HEK293 (cell line): Measurements from ENCODE around the gene TCF7L1.

Experiments used
- CTCF ChIA-PET: fragments of 350-600 bp; formaldehyde crosslinking; extraction: SDS; loops from one replicate; lab custom pipeline; 2021; ENCODE audit warnings: antibody characterized with exemption; lab: Yijun Ruan, JAX
- POLR2A ChIA-PET: fragments of 300-600 bp; formaldehyde crosslinking; extraction: SDS; loops from one replicate; lab custom pipeline; 2020; ENCODE audit warnings: antibody characterized with exemption, inconsistent platforms; lab: Yijun Ruan, JAX
- H3K27ac ChIP-seq: fragments of 200-500 bp; sonication (Bioruptor generic); 2 replicates; pipeline ENCODE4 v1.5.1; 2014; ENCODE audit warnings: low read depth, low read length, control low read depth, inconsistent platforms; ENCODE audit errors: extremely low read depth
- H3K36me3 ChIP-seq, 2 experiments: fragments of 200-500 bp in 1 of 2; sonication (Bioruptor generic) in 1 of 2; 1 replicate in 1 of 2; 2 replicates in 1 of 2; pipeline ENCODE4 v1.5.1; 2014 to 2017; ENCODE audit warnings: inconsistent platforms in 2 of 2, low read length in 2 of 2; ENCODE audit not compliant: control insufficient read depth in 2 of 2, insufficient read depth in 1 of 2
- H3K4me1 ChIP-seq: fragments of 200-500 bp; sonication (Bioruptor generic); 2 replicates; pipeline ENCODE4 v1.5.1; 2014; ENCODE audit warnings: mild to moderate bottlenecking, low read length, inconsistent platforms; ENCODE audit not compliant: control insufficient read depth, insufficient read depth
- H3K4me3 ChIP-seq: 2 replicates; pipeline ENCODE4 v1.5.1; 2011; ENCODE audit warnings: low read depth, mild to moderate bottlenecking, control low read depth, low read length, moderate library complexity
- H3K9me3 ChIP-seq: fragments of 200-500 bp; sonication (Bioruptor generic); 2 replicates; pipeline ENCODE4 v1.5.1; 2014; ENCODE audit warnings: low read depth, low read length, inconsistent platforms; ENCODE audit not compliant: control insufficient read depth, insufficient read depth
- AEBP2 ChIP-seq: fragments of 450-650 bp; formaldehyde crosslinking; IDR thresholded peaks from 2 replicates; pipeline ENCODE4 v1.5.1; 2016; ENCODE audit warnings: missing biosample characterization, missing genetic modification characterization, borderline replicate concordance
- EGR2 ChIP-seq: fragments of 450-650 bp; formaldehyde crosslinking; IDR thresholded peaks from 2 replicates; pipeline ENCODE4 v1.5.1; 2016; ENCODE audit warnings: low read depth, missing biosample characterization, missing genetic modification characterization
- FEZF1 ChIP-seq: fragments of 450-650 bp; formaldehyde crosslinking; IDR thresholded peaks from 2 replicates; pipeline ENCODE4 v1.5.1; 2016; ENCODE audit warnings: missing biosample characterization, missing genetic modification characterization
- ZBTB7A ChIP-seq: fragments of 450-650 bp; formaldehyde crosslinking; IDR thresholded peaks from 2 replicates; pipeline ENCODE4 v1.5.1; 2016; ENCODE audit warnings: low read depth, missing biosample characterization, missing genetic modification characterization
- ZEB2 ChIP-seq: fragments of 450-650 bp; formaldehyde crosslinking; IDR thresholded peaks from 2 replicates; pipeline ENCODE4 v1.5.1; 2016; ENCODE audit warnings: missing biosample characterization, missing genetic modification characterization
- ZFP41 ChIP-seq: fragments of 450-650 bp; formaldehyde crosslinking; IDR thresholded peaks from 2 replicates; pipeline ENCODE4 v1.5.1; 2016; ENCODE audit warnings: missing biosample characterization, missing genetic modification characterization, borderline replicate concordance
- ZNF133 ChIP-seq: fragments of 450-650 bp; formaldehyde crosslinking; IDR thresholded peaks from 2 replicates; pipeline ENCODE4 v1.5.1; 2016; ENCODE audit warnings: missing biosample characterization, missing genetic modification characterization
- ZNF211 ChIP-seq: fragments of 450-650 bp; formaldehyde crosslinking; IDR thresholded peaks from 2 replicates; pipeline ENCODE4 v1.5.1; 2016; ENCODE audit warnings: low read depth, missing biosample characterization, missing genetic modification characterization
- ZNF362 ChIP-seq: fragments of 450-650 bp; formaldehyde crosslinking; IDR thresholded peaks from 2 replicates; pipeline ENCODE4 v1.5.1; 2016; ENCODE audit warnings: missing biosample characterization, missing genetic modification characterization
- ZNF416 ChIP-seq: fragments of 450-650 bp; formaldehyde crosslinking; IDR thresholded peaks from 2 replicates; pipeline ENCODE4 v1.5.1; 2016; ENCODE audit warnings: missing biosample characterization, missing genetic modification characterization
- ZNF449 ChIP-seq: fragments of 450-650 bp; formaldehyde crosslinking; IDR thresholded peaks from 2 replicates; pipeline ENCODE4 v1.5.1; 2017; ENCODE audit warnings: missing biosample characterization, mild to moderate bottlenecking, missing genetic modification characterization, moderate library complexity
- ZNF529 ChIP-seq: fragments of 450-650 bp; formaldehyde crosslinking; IDR thresholded peaks from 2 replicates; pipeline ENCODE4 v1.5.1; 2017; ENCODE audit warnings: missing genetic modification characterization, missing biosample characterization; ENCODE audit not compliant: insufficient replicate concordance
- ZNF623 ChIP-seq: fragments of 450-650 bp; formaldehyde crosslinking; IDR thresholded peaks from 2 replicates; pipeline ENCODE4 v1.5.1; 2016; ENCODE audit warnings: missing biosample characterization, missing genetic modification characterization
- ZNF624 ChIP-seq: fragments of 450-650 bp; formaldehyde crosslinking; IDR thresholded peaks from 2 replicates; pipeline ENCODE4 v1.5.1; 2017; ENCODE audit warnings: missing biosample characterization, missing genetic modification characterization
- ZNF830 ChIP-seq: fragments of 450-650 bp; IDR thresholded peaks from 2 replicates; pipeline ENCODE4 v1.5.0; 2018; ENCODE audit warnings: missing biosample characterization, missing genetic modification characterization, low read depth, mild to moderate bottlenecking, moderate library complexity
- TF ChIP-seq, protein P1 (sequence below): fragments of 450-650 bp; formaldehyde crosslinking; IDR thresholded peaks from 2 replicates; pipeline ENCODE4 v1.5.1; 2016; ENCODE audit warnings: missing biosample characterization, missing genetic modification characterization

TCF7L1 gene

DNA sequence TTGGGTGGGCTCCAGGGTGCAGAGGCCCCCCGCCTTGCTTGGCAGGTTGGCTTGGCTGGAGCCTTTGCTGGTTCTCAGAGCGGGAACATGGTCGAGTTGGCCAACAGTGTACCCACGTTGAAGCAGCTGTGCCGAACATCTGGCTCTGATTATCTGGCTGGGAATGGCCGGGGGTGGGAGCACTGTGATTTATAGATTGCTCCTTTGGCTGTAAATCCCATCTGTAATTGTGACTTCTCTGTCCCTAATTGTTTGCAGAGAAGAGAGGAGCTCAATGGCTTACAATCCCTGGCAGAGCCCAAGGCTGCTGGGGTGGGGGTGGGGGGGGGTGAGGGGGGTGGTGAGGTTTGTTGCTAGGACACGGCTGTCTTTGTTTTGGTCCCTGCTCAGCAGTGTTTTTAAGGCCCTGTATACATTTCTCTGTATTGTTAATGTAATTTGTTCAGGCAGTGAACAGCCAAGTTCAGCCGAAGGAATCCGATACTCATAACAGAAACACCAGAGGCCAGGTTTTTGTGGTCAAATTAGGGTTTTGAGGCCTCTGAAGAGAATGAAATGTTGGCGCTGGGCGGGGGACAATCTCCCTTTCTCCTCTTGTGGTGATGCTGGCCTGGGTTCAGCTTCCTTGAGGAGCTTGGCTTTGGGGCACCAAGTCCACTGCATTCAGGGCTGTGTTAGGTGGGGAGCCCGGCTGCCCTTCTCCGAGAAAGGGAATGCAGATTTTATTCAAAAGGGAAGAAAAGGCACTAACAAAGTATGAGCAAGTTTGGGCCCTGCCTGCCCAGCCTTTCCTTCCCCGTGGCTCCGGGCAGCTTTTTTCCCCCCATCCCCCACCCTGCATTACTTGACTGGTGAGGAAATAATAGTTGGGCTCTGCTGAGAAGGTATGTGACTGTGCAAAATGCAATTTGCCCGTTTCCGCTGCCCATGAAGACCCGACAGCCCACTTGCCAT lies 82.5 kb downstream of the TCF7L1 start:
- CTCF ChIA-PET = interaction anchor here (1.1 kb wide), 1 partner anchor 85 kb away, joined by 4 read pairs; no protein-coding TSS in a partner anchor
- POLR2A ChIA-PET = interaction anchor here (0.6 kb wide), 1 partner anchor 27 kb away, joined by 3 read pairs; no protein-coding TSS in a partner anchor
- no peak overlapping the region; the same call in 1 of the 2 replicates for H3K27ac ChIP-seq
- no peaks in the 10 kb centered on the region for H3K9me3 ChIP-seq
- TF ChIP-seq FEZF1 (tag by site-specific recombination) (peak; percentile 58; the same call in 1 of the 2 replicates), ZEB2 (tag by site-specific recombination) (no peak), ZNF624 (tag by site-specific recombination) (no peak), ZNF449 (peak; percentile 48; the same call in 1 of the 2 replicates)
- TF ChIP-seq, all 188 proteins: peak for 2
- peaks cover 11% of the 10 kb centered on the region for H3K4me1 ChIP-seq
- no peak overlapping the region for H3K4me3 ChIP-seq
- no peaks in the 10 kb centered on the region for H3K36me3 ChIP-seq

GRCh38 chr2:85216927-85217326 lies 83.7 kb downstream of the TCF7L1 start:
- ChIA-PET CTCF (interaction anchor here (0.7 kb wide), 1 partner anchor 82 kb away, joined by 3 read pairs; no protein-coding TSS in a partner anchor), POLR2A (no interaction called here)
- Histone ChIP-seq H3K9me3 (no peaks in the 10 kb centered on the region), H3K4me3 (no peak overlapping the region), H3K4me1 (peaks cover 11% of the 10 kb centered on the region), H3K27ac (no peak overlapping the region), H3K36me3 (no peaks in the 10 kb centered on the region)
- no peak for TF ChIP-seq ZFP41
- TF ChIP-seq ZNF211 (tag by site-specific recombination) = no peak
- no peak for TF ChIP-seq ZNF416
- TF ChIP-seq ZNF133 (tag by site-specific recombination) = no peak

DNA sequence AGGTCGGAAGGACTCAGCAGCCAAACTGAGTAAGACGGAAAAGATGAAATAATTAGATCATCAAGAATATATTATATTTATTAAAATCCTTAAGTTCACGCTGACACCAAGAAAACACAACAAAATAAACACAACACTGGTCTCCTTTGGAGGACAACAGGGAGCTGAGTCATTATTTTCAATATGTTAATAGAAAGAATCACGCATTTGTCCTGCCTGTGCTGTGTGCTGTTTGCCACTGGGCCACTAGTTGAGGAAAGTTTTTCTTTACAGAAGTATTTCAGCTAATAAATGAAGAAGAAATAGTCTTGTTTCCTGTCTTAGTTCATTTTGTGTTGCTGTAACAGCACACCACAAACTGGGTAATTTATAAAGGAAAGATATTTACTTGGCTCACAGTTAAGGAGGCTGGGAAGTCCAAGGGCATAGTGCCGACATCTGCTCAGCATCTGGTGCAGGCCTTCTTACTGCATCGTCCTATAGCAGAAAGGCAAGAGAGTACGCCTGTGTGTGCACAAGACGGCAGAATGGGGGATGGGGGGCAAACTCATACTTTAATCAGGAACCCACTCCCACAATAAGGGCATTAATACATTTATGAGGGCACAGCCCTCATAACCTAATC lies 88.0 kb downstream of the TCF7L1 start:
- H3K9me3 ChIP-seq = no peaks in the 10 kb centered on the region
- no peak overlapping the region for H3K4me3 ChIP-seq
- no peak overlapping the region for H3K27ac ChIP-seq
- H3K4me1 ChIP-seq = peaks cover 2% of the 10 kb centered on the region
- ChIA-PET POLR2A (no interaction called here), CTCF (interaction anchor here (0.6 to 1.1 kb wide), 4 partner anchors 20 to 295 kb away, joined by 3 to 4 read pairs (median 3); no protein-coding TSS in a partner anchor)
- no peaks in the 10 kb centered on the region for H3K36me3 ChIP-seq
- TF ChIP-seq ZNF449 = no peak
- no peak for TF ChIP-seq ZNF362 (tag by site-specific recombination)
- no peak for TF ChIP-seq ZNF830
- TF ChIP-seq ZNF529 = no peak

DNA sequence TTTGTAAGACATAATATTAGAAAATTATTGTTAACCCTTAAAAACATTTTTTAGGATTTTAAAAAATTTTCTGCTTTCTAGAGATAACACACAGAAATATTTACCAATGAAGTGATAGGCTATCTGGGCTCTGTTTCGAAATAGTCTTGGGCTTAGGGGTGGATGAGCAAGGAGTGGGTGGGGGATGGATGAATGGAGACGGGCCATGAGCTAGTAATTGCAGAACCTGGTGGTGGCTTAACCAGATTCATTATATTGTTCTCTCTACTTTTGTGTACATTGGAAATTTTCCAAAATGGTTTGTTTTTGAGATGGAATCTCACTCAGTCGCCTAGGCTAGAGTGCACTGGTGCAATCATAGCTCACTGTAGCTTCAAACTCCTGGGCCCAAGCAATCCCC lies 89.6 kb downstream of the TCF7L1 start:
- Histone ChIP-seq H3K9me3 (no peaks in the 10 kb centered on the region), H3K36me3 (no peaks in the 10 kb centered on the region), H3K27ac (no peak overlapping the region), H3K4me3 (no peak overlapping the region), H3K4me1 (no peaks in the 10 kb centered on the region)
- ChIA-PET POLR2A (no interaction called here), CTCF (interaction anchor here (1.0 kb wide), 1 partner anchor 77 kb away, joined by 5 read pairs; no protein-coding TSS in a partner anchor)
- TF ChIP-seq, protein P1, sequence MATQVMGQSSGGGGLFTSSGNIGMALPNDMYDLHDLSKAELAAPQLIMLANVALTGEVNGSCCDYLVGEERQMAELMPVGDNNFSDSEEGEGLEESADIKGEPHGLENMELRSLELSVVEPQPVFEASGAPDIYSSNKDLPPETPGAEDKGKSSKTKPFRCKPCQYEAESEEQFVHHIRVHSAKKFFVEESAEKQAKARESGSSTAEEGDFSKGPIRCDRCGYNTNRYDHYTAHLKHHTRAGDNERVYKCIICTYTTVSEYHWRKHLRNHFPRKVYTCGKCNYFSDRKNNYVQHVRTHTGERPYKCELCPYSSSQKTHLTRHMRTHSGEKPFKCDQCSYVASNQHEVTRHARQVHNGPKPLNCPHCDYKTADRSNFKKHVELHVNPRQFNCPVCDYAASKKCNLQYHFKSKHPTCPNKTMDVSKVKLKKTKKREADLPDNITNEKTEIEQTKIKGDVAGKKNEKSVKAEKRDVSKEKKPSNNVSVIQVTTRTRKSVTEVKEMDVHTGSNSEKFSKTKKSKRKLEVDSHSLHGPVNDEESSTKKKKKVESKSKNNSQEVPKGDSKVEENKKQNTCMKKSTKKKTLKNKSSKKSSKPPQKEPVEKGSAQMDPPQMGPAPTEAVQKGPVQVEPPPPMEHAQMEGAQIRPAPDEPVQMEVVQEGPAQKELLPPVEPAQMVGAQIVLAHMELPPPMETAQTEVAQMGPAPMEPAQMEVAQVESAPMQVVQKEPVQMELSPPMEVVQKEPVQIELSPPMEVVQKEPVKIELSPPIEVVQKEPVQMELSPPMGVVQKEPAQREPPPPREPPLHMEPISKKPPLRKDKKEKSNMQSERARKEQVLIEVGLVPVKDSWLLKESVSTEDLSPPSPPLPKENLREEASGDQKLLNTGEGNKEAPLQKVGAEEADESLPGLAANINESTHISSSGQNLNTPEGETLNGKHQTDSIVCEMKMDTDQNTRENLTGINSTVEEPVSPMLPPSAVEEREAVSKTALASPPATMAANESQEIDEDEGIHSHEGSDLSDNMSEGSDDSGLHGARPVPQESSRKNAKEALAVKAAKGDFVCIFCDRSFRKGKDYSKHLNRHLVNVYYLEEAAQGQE (tag by site-specific recombination) = no peak
- TF ChIP-seq ZBTB7A (tag by site-specific recombination) = no peak
- no peak for TF ChIP-seq EGR2 (tag by site-specific recombination)
- no peak for TF ChIP-seq AEBP2 (tag by site-specific recombination)
- no peak for TF ChIP-seq ZNF623 (tag by site-specific recombination)
